Psoas muscle (tissue), 8 donors: ENCODE measurements around the gene CCDC180. TPM values are rescaled to one million over a fixed set of nuclear protein-coding genes. Genes with fewer than 3 reads are reported as not detected.

Experiments used
- ATAC-seq, 4 donors: fragments of 200-7000 bp; cut with Tn5 transposase; one replicate each; pipeline ENCODE4 v1.9.1; 2020; ENCODE audit warnings: moderate library complexity in 3 of 4, mild to moderate bottlenecking in 2 of 4
- DNase-seq, 2 donors: peaks; one replicate each; pipeline ENCODE4 v3.0.0-alpha.2; 2020
- H3K27ac ChIP-seq: fragments of 200-600 bp; one replicate; pipeline ENCODE4 v1.8.0; 2022
- H3K27me3 ChIP-seq, 3 donors: fragments of 200-600 bp in 1 of 3; one replicate each; pipeline versions ENCODE4 v1.6.1 to v1.8.0; 2013 to 2022; ENCODE audit warnings: low read length in 2 of 3, mild to moderate bottlenecking in 2 of 3, moderate library complexity in 1 of 3; ENCODE audit not compliant: insufficient read depth in 3 of 3
- H3K36me3 ChIP-seq, 2 donors: fragments of 200-600 bp in 1 of 2; one replicate each; pipeline versions ENCODE4 v1.6.1 to v1.8.0; 2013 to 2022; ENCODE audit warnings: low read depth in 1 of 2, mild to moderate bottlenecking in 1 of 2, moderate library complexity in 1 of 2; ENCODE audit not compliant: insufficient read depth in 1 of 2
- H3K4me1 ChIP-seq: fragments of 200-600 bp; one replicate; pipeline ENCODE4 v1.8.0; 2022
- H3K4me3 ChIP-seq: fragments of 200-600 bp; one replicate; pipeline ENCODE4 v1.8.0; 2022; ENCODE audit warnings: mild to moderate bottlenecking
- H3K9me3 ChIP-seq: fragments of 200-600 bp; one replicate; pipeline ENCODE4 v1.8.0; 2022
- WGBS, 3 donors: extraction: QIAGEN DNeasy Blood & Tissue Kit; methylation state at CpG; one replicate each; pipeline versions ENCODE4 v1.1.6 to v1.1.7; 2013; 5-methylcytosine and 5-hydroxymethylcytosine counted together
- intact Hi-C, 2 donors: fragments of 100-400 bp; cut with DNase I; formaldehyde crosslinking; loops; one replicate each; pipeline versions ENCODE4 v1.11.0 to v1.14.2; 2022
- polyA plus RNA-seq, 3 donors: library from polyadenylated mRNA; stranded (reverse); fragments of 200-250 nt; gene quantifications; one replicate each; pipeline ENCODE4 v1.2.3, GENCODE V29; 2013
- total RNA-seq, 4 donors: library from RNA; stranded (reverse); fragmentation: NEBNext Ultra II Directional in 2 of 4; extraction: Animal tissue kit (Norgen Biotek cat#: 25700) in 2 of 4; gene quantifications; one replicate each; pipeline versions ENCODE4 v1.2.1 to v1.2.4, GENCODE V29; 2021 to 2023
- TF ChIP-seq, protein P1 (sequence below): fragments of 200-600 bp; IDR thresholded peaks from one replicate; pipeline ENCODE4 v1.8.0; 2022; ENCODE audit warnings: antibody characterized with exemption
- donor health status: healthy with polysubstance abuse.
- donor health status: DM: no; HTN: no; CAD: no; lungs with moderate emphysema.
- donor health status: Bipolar disorder and iron deficiency.
- donor health status: healthy.
- donor health status: DM: yes; HTN: yes; CAD: no.
- donor health status: DM: no; HTN: no; CAD: no.
- donor health status: DM: no; HTN: no; CAD: no.
- donor health status: DM: yes; HTN: yes; CAD: no.

CCDC180 gene
- total and polyA plus RNA-seq, 7 donors = 0.55 to 1.6 (median 0.71) TPM

DNA sequence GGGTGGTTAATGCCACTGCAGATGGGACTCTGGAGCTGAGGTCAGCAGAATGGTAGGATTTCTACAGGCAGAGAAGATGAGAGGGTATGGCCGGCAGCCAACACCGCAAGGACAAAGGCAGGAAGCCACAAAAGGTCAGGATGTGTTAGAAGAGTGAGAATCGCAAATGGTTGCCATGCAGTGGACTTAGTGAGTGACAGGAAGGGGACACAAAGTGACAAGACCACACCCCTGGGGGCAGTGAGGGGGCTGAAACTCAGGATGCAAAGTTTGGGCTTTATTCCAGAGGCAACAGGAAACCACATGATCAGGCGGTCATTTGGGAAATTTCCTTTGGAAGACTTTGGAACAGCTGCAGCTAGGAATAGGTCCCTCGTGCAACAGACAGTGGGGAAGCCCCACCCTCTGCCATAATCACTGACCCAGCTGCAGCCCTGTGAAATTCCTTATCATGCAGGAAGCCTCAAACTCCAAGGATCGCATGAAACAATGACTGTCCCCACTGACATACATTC lies 14.2 kb upstream of the CCDC180 start:
- peak overlapping the region; percentile 27 for H3K27ac ChIP-seq
- H3K4me3 ChIP-seq = no peak overlapping the region
- intact Hi-C loops = no loop called here
- peak; percentile 51 to 79 (median 72) for ATAC-seq
- TF ChIP-seq, protein P1, sequence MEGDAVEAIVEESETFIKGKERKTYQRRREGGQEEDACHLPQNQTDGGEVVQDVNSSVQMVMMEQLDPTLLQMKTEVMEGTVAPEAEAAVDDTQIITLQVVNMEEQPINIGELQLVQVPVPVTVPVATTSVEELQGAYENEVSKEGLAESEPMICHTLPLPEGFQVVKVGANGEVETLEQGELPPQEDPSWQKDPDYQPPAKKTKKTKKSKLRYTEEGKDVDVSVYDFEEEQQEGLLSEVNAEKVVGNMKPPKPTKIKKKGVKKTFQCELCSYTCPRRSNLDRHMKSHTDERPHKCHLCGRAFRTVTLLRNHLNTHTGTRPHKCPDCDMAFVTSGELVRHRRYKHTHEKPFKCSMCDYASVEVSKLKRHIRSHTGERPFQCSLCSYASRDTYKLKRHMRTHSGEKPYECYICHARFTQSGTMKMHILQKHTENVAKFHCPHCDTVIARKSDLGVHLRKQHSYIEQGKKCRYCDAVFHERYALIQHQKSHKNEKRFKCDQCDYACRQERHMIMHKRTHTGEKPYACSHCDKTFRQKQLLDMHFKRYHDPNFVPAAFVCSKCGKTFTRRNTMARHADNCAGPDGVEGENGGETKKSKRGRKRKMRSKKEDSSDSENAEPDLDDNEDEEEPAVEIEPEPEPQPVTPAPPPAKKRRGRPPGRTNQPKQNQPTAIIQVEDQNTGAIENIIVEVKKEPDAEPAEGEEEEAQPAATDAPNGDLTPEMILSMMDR = no peak
- no peaks in the 10 kb centered on the region for H3K27me3 ChIP-seq
- H3K9me3 ChIP-seq = peaks cover 8% of the 10 kb centered on the region
- H3K4me1 ChIP-seq = peaks cover 7% of the 10 kb centered on the region
- WGBS, 3 donors = 5 to 8% (median 8%) methylated on average over 6 of the region's 6 CpGs
- DNase-seq = peak; percentile 63 to 66
- peaks cover 0 to 16% of the 10 kb centered on the region in 2 donors for H3K36me3 ChIP-seq

DNA sequence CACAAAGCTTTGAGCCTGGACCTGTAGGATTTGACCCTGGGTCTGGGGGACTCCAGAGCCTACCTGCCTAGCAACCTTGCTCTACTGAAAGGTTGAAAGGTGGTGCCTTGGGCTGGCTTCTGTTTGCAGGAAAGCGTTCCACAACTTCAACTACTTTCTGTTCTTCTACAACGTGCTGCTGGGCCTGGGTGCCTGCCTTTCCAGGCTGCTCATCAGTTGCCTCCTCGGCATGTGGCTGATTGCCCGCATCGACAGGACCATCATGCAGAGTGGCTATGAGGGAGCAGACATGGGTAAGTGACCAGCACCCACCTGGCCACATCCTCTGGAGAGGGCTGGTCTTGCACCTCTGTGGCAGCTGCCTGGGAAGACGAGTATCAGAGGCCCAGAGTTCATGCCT lies 13.6 kb upstream of the CCDC180 start:
- WGBS, 3 donors = 58 to 63% (median 60%) methylated on average over 6 of the region's 6 CpGs
- Histone ChIP-seq H3K27me3 (no peaks in the 10 kb centered on the region), H3K4me1 (peaks cover 7% of the 10 kb centered on the region), H3K27ac (peak overlapping the region; percentile 27), H3K36me3 (peaks cover 0 to 11% of the 10 kb centered on the region in 2 donors), H3K4me3 (no peak overlapping the region), H3K9me3 (peaks cover 10% of the 10 kb centered on the region)
- no peak for ATAC-seq
- intact Hi-C loops = no loop called here
- TF ChIP-seq, protein P1 = no peak
- DNase-seq = no peak

DNA sequence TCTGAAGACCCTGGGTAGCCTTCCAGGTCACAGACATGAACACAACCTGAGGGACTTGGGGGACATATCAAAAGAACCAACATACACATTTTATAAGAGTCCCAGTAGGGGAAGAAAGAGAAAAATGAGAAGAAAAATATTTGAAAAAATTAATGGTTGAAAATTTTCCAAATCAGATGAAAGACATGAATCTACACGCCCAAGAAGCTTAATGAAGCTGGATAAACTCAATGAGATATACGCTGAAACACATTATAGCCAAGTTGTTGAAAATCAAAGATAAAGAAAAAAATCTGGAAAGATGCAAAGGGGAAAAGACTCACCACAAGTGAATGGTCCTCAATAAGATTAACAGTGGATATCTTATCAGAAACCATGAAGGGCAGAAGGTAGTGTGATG lies 9.6 kb upstream of the CCDC180 start:
- no peak for ATAC-seq
- H3K4me1 ChIP-seq = peaks cover 7% of the 10 kb centered on the region
- H3K27ac ChIP-seq = no peak overlapping the region
- 73 to 98% (median 97%) methylated on average over 2 of the region's 2 CpGs for WGBS, 3 donors
- H3K4me3 ChIP-seq = no peak overlapping the region
- H3K27me3 ChIP-seq = no peaks in the 10 kb centered on the region
- DNase-seq = no peak
- intact Hi-C loops = no loop called here
- TF ChIP-seq, protein P1 = no peak
- H3K9me3 ChIP-seq = peaks cover 10% of the 10 kb centered on the region
- H3K36me3 ChIP-seq = no peaks in the 10 kb centered on the region

DNA sequence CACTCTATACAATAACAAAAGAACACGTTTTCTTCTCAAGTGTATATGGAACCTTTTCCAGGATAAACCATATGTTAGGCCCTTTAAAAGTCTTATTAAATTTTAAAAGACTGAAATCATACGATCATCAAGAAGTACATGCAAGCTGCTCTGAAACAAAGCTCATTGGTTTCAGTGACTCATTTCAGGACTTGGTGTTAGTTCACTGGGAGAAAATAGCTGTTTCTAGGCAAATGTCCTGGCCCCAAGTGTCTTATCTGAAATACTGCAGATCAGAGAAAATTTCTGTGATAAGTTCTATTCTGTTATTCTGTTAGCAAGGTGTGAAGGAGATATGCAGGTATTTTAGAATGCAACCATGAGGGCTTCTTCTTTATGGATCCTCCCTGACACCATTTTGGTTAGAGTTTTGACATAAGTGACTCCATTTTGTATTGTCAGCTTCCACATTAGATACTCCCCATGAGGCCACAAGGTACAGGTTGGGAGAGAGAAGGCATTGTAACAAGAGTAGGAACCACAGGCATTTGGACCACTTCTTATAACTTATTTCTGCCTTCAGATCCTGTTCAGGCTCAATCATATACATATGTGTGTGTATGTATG lies 7.5 kb upstream of the CCDC180 start:
- H3K4me3 ChIP-seq = no peak overlapping the region
- H3K36me3 ChIP-seq = no peaks in the 10 kb centered on the region
- TF ChIP-seq, protein P1 = no peak
- ATAC-seq = no peak
- intact Hi-C loops = no loop called here
- peaks cover 0 to 4% (median 0%) of the 10 kb centered on the region in 3 donors for H3K27me3 ChIP-seq
- 84 to 87% (median 85%) methylated on average over 2 of the region's 2 CpGs for WGBS, 3 donors
- H3K4me1 ChIP-seq = no peaks in the 10 kb centered on the region
- H3K9me3 ChIP-seq = peaks cover 16% of the 10 kb centered on the region
- H3K27ac ChIP-seq = no peak overlapping the region
- no peak for DNase-seq

DNA sequence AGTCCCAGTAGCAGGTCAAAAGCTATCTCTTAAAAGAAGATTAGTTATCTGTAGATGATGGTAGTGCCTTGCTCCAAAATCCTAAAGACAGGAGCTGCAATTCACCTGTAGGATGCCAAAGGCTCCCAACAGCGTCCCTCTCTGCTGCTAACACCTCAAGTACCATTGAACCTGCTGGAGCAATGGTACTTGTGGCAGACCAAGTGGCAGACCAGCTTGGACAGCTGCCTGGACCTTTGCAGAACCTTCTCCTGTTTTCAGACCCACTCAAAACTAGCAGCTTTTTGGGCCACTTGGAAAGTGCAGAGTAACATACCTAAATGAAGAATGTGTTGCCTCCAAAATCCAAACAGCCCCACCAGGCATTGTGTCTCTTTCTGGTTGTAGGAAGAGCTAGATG lies 6.9 kb upstream of the CCDC180 start:
- Histone ChIP-seq H3K27ac (no peak overlapping the region), H3K4me1 (no peaks in the 10 kb centered on the region), H3K4me3 (no peak overlapping the region), H3K9me3 (peaks cover 16% of the 10 kb centered on the region), H3K36me3 (no peaks in the 10 kb centered on the region), H3K27me3 (peaks cover 0 to 11% (median 0%) of the 10 kb centered on the region in 3 donors)
- no peak for ATAC-seq
- TF ChIP-seq, protein P1 = no peak
- WGBS, 3 donors = 91 to 95% (median 93%) methylated on average over 1 of the region's 1 CpG
- no peak for DNase-seq
- intact Hi-C loops = no loop called here
